HG02870 (cell line): ENCODE measurements around the gene TOMM20.

Source experiments
- ATAC-seq: cut with Tn5 transposase; IDR thresholded peaks from one replicate; pipeline ENCODE4 v1.9.1; 2021; ENCODE audit warnings: mild to moderate bottlenecking, moderate library complexity; ENCODE audit not compliant: unreplicated experiment

The TOMM20 gene

GRCh38 chr1:235069577-235070563 lies 58.8 kb downstream of the TOMM20 start:
- no peak for ATAC-seq

GRCh38 chr1:235069176-235069575 lies 59.5 kb downstream of the TOMM20 start:
- ATAC-seq = no peak

GRCh38 chr1:235068158-235069121 lies 60.2 kb downstream of the TOMM20 start:
- ATAC-seq = no peak

GRCh38 chr1:235067396-235068157 lies 61.1 kb downstream of the TOMM20 start:
- no peak for ATAC-seq

- no peak for ATAC-seq
Observed at GRCh38 chr1:235063068-235063765, 65.4 kb downstream of the TOMM20 start.

- ATAC-seq = no peak
Observed at GRCh38 chr1:235060607-235061470, 67.8 kb downstream of the TOMM20 start.
